Endometrium (tissue), 2 donors: ENCODE data around the gene B3GAT2.
A peak's percentile ranks its signal among the peaks of the same experiment; 100 is the strongest.

Source experiments
- FAIRE-seq: peaks from 2 replicates; lab custom pipeline; 2012; peaks lifted over from hg19 to GRCh38; lab: Jason Lieb, UNC
- donor health status: control.
- donor health status: control.

The B3GAT2 gene

GRCh38 chr6:70900047-70900446, 56.8 kb downstream of the B3GAT2 start:
- FAIRE-seq, result no peak

GRCh38 chr6:70894001-70894400, 62.9 kb downstream of the B3GAT2 start:
- no peak for FAIRE-seq

GRCh38 chr6:70889270-70889669, 67.6 kb downstream of the B3GAT2 start:
- no peak for FAIRE-seq

- FAIRE-seq, result no peak
Observed at GRCh38 chr6:70886661-70887060, 70.2 kb downstream of the B3GAT2 start.

- FAIRE-seq, result no peak
Observed at GRCh38 chr6:70886071-70886470, 70.8 kb downstream of the B3GAT2 start.

GRCh38 chr6:70884074-70884983, 72.5 kb downstream of the B3GAT2 start:
- FAIRE-seq, result peak; percentile 4

GRCh38 chr6:70879496-70879895, 77.4 kb downstream of the B3GAT2 start:
- no peak for FAIRE-seq

- no peak for FAIRE-seq
Observed at GRCh38 chr6:70874181-70874913, 82.5 kb downstream of the B3GAT2 start.

GRCh38 chr6:70872469-70872868, 84.4 kb downstream of the B3GAT2 start:
- FAIRE-seq, result no peak

- no peak for FAIRE-seq
Observed at GRCh38 chr6:70864401-70864800, 92.5 kb downstream of the B3GAT2 start.

- no peak for FAIRE-seq
Observed at GRCh38 chr6:70863343-70863742, 93.5 kb downstream of the B3GAT2 start.

- no peak for FAIRE-seq
Observed at GRCh38 chr6:70860920-70861319, 95.9 kb downstream of the B3GAT2 start.

GRCh38 chr6:70860045-70860444, 96.8 kb downstream of the B3GAT2 start:
- FAIRE-seq, result no peak

GRCh38 chr6:70857387-70858077, 99.3 kb downstream of the B3GAT2 start:
- FAIRE-seq, result no peak

GRCh38 chr6:70852667-70853246, 104.1 kb downstream of the B3GAT2 start:
- no peak for FAIRE-seq

GRCh38 chr6:70849348-70850069, 107.4 kb downstream of the B3GAT2 start:
- no peak for FAIRE-seq

GRCh38 chr6:70847106-70848084, 109.5 kb downstream of the B3GAT2 start:
- no peak for FAIRE-seq

GRCh38 chr6:70846207-70846835, 110.5 kb downstream of the B3GAT2 start:
- FAIRE-seq, result no peak

GRCh38 chr6:70844301-70844700, 112.6 kb downstream of the B3GAT2 start:
- FAIRE-seq, result no peak
